Esophagus muscularis mucosa (tissue), 3 donors: ENCODE measurements around the gene SLC35E2B.
"Not testable (repeated sequence)": the region's sequence is repeated elsewhere in the genome, so short reads cannot be mapped to it uniquely, and the experiment has no call there.

ENCODE experiments used
- POLR2A ChIP-seq: fragments of 450-650 bp; IDR thresholded peaks from one replicate; pipeline ENCODE4 v1.6.1; 2017; ENCODE audit warnings: antibody characterized with exemption, moderate library complexity, mild to moderate bottlenecking, low read depth
- POLR2AphosphoS5 ChIP-seq, 2 donors: sonication (generic); formaldehyde crosslinking; IDR thresholded peaks; one replicate each; pipeline ENCODE4 v1.6.1; 2017; ENCODE audit warnings: antibody characterized with exemption in 2 of 2
- TF ChIP-seq, protein P1 (sequence below), 3 experiments: fragments of 200-600 bp in 2 of 3; fragments of 450-650 bp in 1 of 3; sonication (generic) in 2 of 3; IDR thresholded peaks; one replicate each; pipeline ENCODE4 v1.5.1; 2017 to 2019; ENCODE audit warnings: antibody characterized with exemption in 3 of 3, mild to moderate bottlenecking in 2 of 3, moderate library complexity in 1 of 3

- TF ChIP-seq, protein P1, sequence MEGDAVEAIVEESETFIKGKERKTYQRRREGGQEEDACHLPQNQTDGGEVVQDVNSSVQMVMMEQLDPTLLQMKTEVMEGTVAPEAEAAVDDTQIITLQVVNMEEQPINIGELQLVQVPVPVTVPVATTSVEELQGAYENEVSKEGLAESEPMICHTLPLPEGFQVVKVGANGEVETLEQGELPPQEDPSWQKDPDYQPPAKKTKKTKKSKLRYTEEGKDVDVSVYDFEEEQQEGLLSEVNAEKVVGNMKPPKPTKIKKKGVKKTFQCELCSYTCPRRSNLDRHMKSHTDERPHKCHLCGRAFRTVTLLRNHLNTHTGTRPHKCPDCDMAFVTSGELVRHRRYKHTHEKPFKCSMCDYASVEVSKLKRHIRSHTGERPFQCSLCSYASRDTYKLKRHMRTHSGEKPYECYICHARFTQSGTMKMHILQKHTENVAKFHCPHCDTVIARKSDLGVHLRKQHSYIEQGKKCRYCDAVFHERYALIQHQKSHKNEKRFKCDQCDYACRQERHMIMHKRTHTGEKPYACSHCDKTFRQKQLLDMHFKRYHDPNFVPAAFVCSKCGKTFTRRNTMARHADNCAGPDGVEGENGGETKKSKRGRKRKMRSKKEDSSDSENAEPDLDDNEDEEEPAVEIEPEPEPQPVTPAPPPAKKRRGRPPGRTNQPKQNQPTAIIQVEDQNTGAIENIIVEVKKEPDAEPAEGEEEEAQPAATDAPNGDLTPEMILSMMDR (IDR thresholded peaks at IDR 0.05), result not testable (repeated sequence)
- TF ChIP-seq POLR2A; POLR2AphosphoS5 (IDR thresholded peaks at IDR 0.05): not testable (repeated sequence)
Observed at GRCh38 chr1:1639368-1639767, 53.2 kb downstream of the SLC35E2B start.
